ENCODE measurements around the gene HTR2C. TPM values are rescaled to one million over a fixed set of nuclear protein-coding genes. Genes with fewer than 3 reads are reported as not detected.
"Not testable (repeated sequence)": the region's sequence is repeated elsewhere in the genome, so short reads cannot be mapped to it uniquely, and the experiment has no call there.

Gene HTR2C
- polyA plus RNA-seq, 1 donor from 2014 or later = 8.6 TPM

DNA sequence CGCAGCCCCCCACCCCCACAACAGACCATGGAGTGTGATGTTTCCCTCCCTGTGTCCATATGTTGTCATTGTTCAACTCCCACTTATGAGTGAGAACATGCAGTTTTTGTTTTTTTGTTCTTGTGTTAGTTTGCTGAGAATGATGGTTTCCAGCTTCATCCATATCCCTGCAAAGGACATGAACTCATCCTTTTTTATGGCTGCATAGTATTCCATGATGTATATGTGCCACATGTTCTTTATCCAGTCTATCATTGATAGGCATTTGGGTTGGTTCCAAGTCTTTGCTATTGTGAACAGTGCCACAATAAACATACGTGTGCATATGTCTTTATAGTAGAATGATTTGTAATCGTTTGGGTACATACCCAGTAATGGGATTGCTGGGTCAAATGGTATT, 353.2 kb downstream of the HTR2C start:
- not testable (repeated sequence) for H3K9me2 ChIP-seq (ENCODE audit: insufficient read depth, low read length); H3K9ac ChIP-seq (ENCODE audit: low read length); H3K79me2 ChIP-seq (replicated peaks; ENCODE audit: insufficient read depth, low read length); H3K4me3 ChIP-seq (ENCODE audit: low read length); H3K27me3 ChIP-seq (ENCODE audit: insufficient read depth, low read depth, low read length); H3K9me3 ChIP-seq (ENCODE audit: low read length); H4K20me1 ChIP-seq (ENCODE audit: insufficient read depth); H3F3A ChIP-seq (ENCODE audit: insufficient read depth, low read length, poor library complexity, severe bottlenecking); H3K4me2 ChIP-seq (ENCODE audit: low read length); H3K36me3 ChIP-seq (ENCODE audit: insufficient read depth, low read length); H3K27ac ChIP-seq (ENCODE audit: low read length); H2AFZ ChIP-seq (ENCODE audit: low read depth, low read length)

DNA sequence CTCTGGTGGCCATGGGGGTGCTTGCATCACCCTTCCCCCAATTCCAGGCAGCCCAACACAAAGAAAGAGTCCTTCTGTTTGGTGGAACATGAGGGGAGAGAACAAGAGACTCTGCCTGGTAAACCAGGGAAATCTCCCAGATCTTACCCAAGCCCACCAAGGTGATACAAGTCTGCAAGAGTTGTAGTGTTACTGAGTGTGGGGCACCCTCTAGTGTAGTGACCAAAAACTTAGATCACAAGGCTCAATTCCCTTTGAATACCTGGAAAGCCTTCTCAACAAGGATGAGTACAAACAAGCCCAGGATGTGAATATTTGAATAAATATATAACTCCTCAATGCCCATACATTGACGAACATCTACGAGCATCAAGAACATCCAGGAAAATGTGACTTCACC, 368.8 kb downstream of the HTR2C start:
- Histone ChIP-seq H3K9me3 (ENCODE audit: low read length) (no peaks in the 10 kb centered on the region), H3K9me2 (ENCODE audit: insufficient read depth, low read length) (no peaks in the 10 kb centered on the region), H3K9ac (ENCODE audit: low read length) (no peak overlapping the region), H3K27ac (ENCODE audit: low read length) (no peak overlapping the region), H3K4me3 (ENCODE audit: low read length) (no peak overlapping the region), H3K79me2 (replicated peaks; ENCODE audit: insufficient read depth, low read length) (no peaks in the 10 kb centered on the region), H4K20me1 (ENCODE audit: insufficient read depth) (no peaks in the 10 kb centered on the region), H3K36me3 (ENCODE audit: insufficient read depth, low read length) (no peaks in the 10 kb centered on the region), H3K27me3 (ENCODE audit: insufficient read depth, low read depth, low read length) (no peaks in the 10 kb centered on the region), H3F3A (ENCODE audit: insufficient read depth, low read length, poor library complexity, severe bottlenecking) (no peaks in the 10 kb centered on the region), H3K4me2 (ENCODE audit: low read length) (no peak overlapping the region), H2AFZ (ENCODE audit: low read depth, low read length) (no peak overlapping the region)
- TF ChIP-seq SMC3 (conservative IDR thresholded peaks at IDR 0.05; ENCODE audit: poor library complexity) = no peak

Small RNAs within 50 kb of the gene (small RNA-seq; reads per million reads assigned to genes)
- gene AL355812.1 = 0 reads per million in 3 experiments
- gene MIR1264 = 185 to 381 (median 190) reads per million in 3 experiments
- 134 to 211 (median 160) reads per million in 3 experiments for gene MIR1298
- 0 to 4.9 (median 2.9) reads per million in 3 experiments for gene MIR1911
- gene MIR1912 = 838 to 1,252 (median 1,048) reads per million in 3 experiments
- gene MIR448 = 414 to 938 (median 890) reads per million in 3 experiments
- 0.08 to 3.7 (median 2.7) reads per million in 3 experiments for gene MIR764
- 44.5 to 97.2 (median 92.3) reads per million in 3 experiments for gene SNORA35

All from neural cell (in vitro differentiated cells).